Measurements from ENCODE around the gene SUSD4. TPM values are rescaled to one million over a fixed set of nuclear protein-coding genes. Genes with fewer than 3 reads are reported as not detected.

The SUSD4 gene
- total RNA-seq, 1 experiment from 2014 or later: 7.2 TPM

- intact Hi-C loops (cut with micrococcal nuclease; ENCODE audit: unreplicated experiment): loop anchor here (10.0 kb wide), 2 partner anchors 439 to 451 kb away; no protein-coding TSS in a partner anchor
- Mint-ChIP-seq H3K4me3 (ENCODE audit: low read depth, unreplicated experiment) (no peak overlapping the region), H3K27ac (ENCODE audit: unreplicated experiment) (no peak overlapping the region), H3K4me1 (ENCODE audit: low read depth, unreplicated experiment) (peaks cover 34% of the 10 kb centered on the region), H3K9me3 (ENCODE audit: low read depth, unreplicated experiment) (no peaks in the 10 kb centered on the region), H3K36me3 (ENCODE audit: insufficient read depth, unreplicated experiment) (peaks cover 6% of the 10 kb centered on the region), H3K27me3 (ENCODE audit: unreplicated experiment) (no peaks in the 10 kb centered on the region)
- TF ChIP-seq CTCF (IDR thresholded peaks at IDR 0.05; ENCODE audit: unreplicated experiment): no peak
- CTCF ChIA-PET: interaction anchor here (2.7 kb wide), 1 partner anchor 71 kb away, joined by 15 read pairs; no protein-coding TSS in a partner anchor
- no peak for DNase-seq
- no TSS peak for BruUV-seq (replicated peaks)
Observed at GRCh38 chr1:223245983-223246382, 118.0 kb downstream of the SUSD4 start.

GRCh38 chr1:223245411-223245810, 118.6 kb downstream of the SUSD4 start:
- Mint-ChIP-seq H3K4me1 (ENCODE audit: low read depth, unreplicated experiment) (peaks cover 39% of the 10 kb centered on the region), H3K36me3 (ENCODE audit: insufficient read depth, unreplicated experiment) (peaks cover 6% of the 10 kb centered on the region), H3K4me3 (ENCODE audit: low read depth, unreplicated experiment) (no peak overlapping the region), H3K27me3 (ENCODE audit: unreplicated experiment) (no peaks in the 10 kb centered on the region), H3K27ac (ENCODE audit: unreplicated experiment) (peak overlapping the region; percentile 6), H3K9me3 (ENCODE audit: low read depth, unreplicated experiment) (no peaks in the 10 kb centered on the region)
- intact Hi-C loops (cut with micrococcal nuclease; ENCODE audit: unreplicated experiment): loop anchor here (10.0 kb wide), 2 partner anchors 439 to 451 kb away; no protein-coding TSS in a partner anchor
- CTCF ChIA-PET: interaction anchor here (0.5 to 2.7 kb wide), 7 partner anchors 51 to 448 kb away, joined by 3 to 41 read pairs (median 4); partner anchors contain the start of gene TLR5
- no peak for TF ChIP-seq CTCF (IDR thresholded peaks at IDR 0.05; ENCODE audit: unreplicated experiment)
- no peak for DNase-seq
- BruUV-seq (replicated peaks): no TSS peak

GRCh38 chr1:223244366-223245103, 119.4 kb downstream of the SUSD4 start:
- peak; percentile 43 for DNase-seq
- Mint-ChIP-seq H3K36me3 (ENCODE audit: insufficient read depth, unreplicated experiment) (peaks cover 6% of the 10 kb centered on the region), H3K27ac (ENCODE audit: unreplicated experiment) (peak overlapping the region; percentile 40), H3K4me1 (ENCODE audit: low read depth, unreplicated experiment) (peaks cover 45% of the 10 kb centered on the region), H3K9me3 (ENCODE audit: low read depth, unreplicated experiment) (no peaks in the 10 kb centered on the region), H3K4me3 (ENCODE audit: low read depth, unreplicated experiment) (no peak overlapping the region), H3K27me3 (ENCODE audit: unreplicated experiment) (no peaks in the 10 kb centered on the region)
- CTCF ChIA-PET: interaction anchor here (0.5 to 2.7 kb wide), 9 partner anchors 51 to 447 kb away, joined by 3 to 41 read pairs (median 4); partner anchors contain the start of gene TLR5
- intact Hi-C loops (cut with micrococcal nuclease; ENCODE audit: unreplicated experiment): loop anchor here (1.0 to 10.0 kb wide), 4 partner anchors 69 to 450 kb away; no protein-coding TSS in a partner anchor
- no TSS peak for BruUV-seq (replicated peaks)
- no peak for TF ChIP-seq CTCF (IDR thresholded peaks at IDR 0.05; ENCODE audit: unreplicated experiment)

GRCh38 chr1:223243441-223244050, 120.4 kb downstream of the SUSD4 start:
- no peak for DNase-seq
- Mint-ChIP-seq H3K27me3 (ENCODE audit: unreplicated experiment) (no peaks in the 10 kb centered on the region), H3K4me1 (ENCODE audit: low read depth, unreplicated experiment) (peaks cover 39% of the 10 kb centered on the region), H3K4me3 (ENCODE audit: low read depth, unreplicated experiment) (no peak overlapping the region), H3K36me3 (ENCODE audit: insufficient read depth, unreplicated experiment) (peaks cover 6% of the 10 kb centered on the region), H3K27ac (ENCODE audit: unreplicated experiment) (no peak overlapping the region), H3K9me3 (ENCODE audit: low read depth, unreplicated experiment) (no peaks in the 10 kb centered on the region)
- intact Hi-C loops (cut with micrococcal nuclease; ENCODE audit: unreplicated experiment): loop anchor here (1.0 to 10.0 kb wide), 4 partner anchors 68 to 449 kb away; no protein-coding TSS in a partner anchor
- CTCF ChIA-PET: interaction anchor here (0.6 to 2.7 kb wide), 4 partner anchors 68 to 121 kb away, joined by 4 to 41 read pairs (median 11); partner anchors contain the start of gene SUSD4
- TF ChIP-seq CTCF (IDR thresholded peaks at IDR 0.05; ENCODE audit: unreplicated experiment): no peak
- no TSS peak for BruUV-seq (replicated peaks)
